KMS-11 (cell line): ENCODE results near the gene UBC.

Experiments
- H2AFZ ChIP-seq: fragments of 200-600 bp; sonication (generic); 2 replicates; pipeline ENCODE4 v1.6.1; 2016; ENCODE audit warnings: antibody characterized with exemption, mixed run types, low read depth
- H3K27ac ChIP-seq: fragments of 200-600 bp; sonication (generic); 2 replicates; pipeline ENCODE4 v1.6.1; 2016; ENCODE audit warnings: mild to moderate bottlenecking, mixed run types
- H3K27me3 ChIP-seq: fragments of 200-600 bp; sonication (generic); 2 replicates; pipeline ENCODE4 v1.6.1; 2017; ENCODE audit warnings: mild to moderate bottlenecking, low read depth, mixed run types, moderate library complexity; ENCODE audit not compliant: insufficient read depth
- H3K36me3 ChIP-seq: fragments of 200-600 bp; sonication (generic); 2 replicates; pipeline ENCODE4 v1.6.1; 2017; ENCODE audit warnings: mild to moderate bottlenecking, mixed run types; ENCODE audit not compliant: insufficient read depth
- H3K4me1 ChIP-seq: fragments of 200-600 bp; sonication (generic); 2 replicates; pipeline ENCODE4 v1.6.1; 2016; ENCODE audit warnings: mild to moderate bottlenecking, low read depth, mixed run types; ENCODE audit not compliant: poor library complexity, severe bottlenecking
- H3K4me2 ChIP-seq: fragments of 200-600 bp; sonication (generic); 2 replicates; pipeline ENCODE4 v1.7.0; 2016; ENCODE audit warnings: mild to moderate bottlenecking, mixed run types
- H3K4me3 ChIP-seq: fragments of 200-600 bp; sonication (generic); IDR thresholded peaks from 2 replicates; pipeline ENCODE4 v1.6.1; 2017; ENCODE audit warnings: low read depth, low read length, mixed read lengths; ENCODE audit not compliant: insufficient read depth
- H3K79me2 ChIP-seq: fragments of 200-600 bp; sonication (generic); 2 replicates; pipeline ENCODE4 v1.6.1; 2016; ENCODE audit warnings: low read depth, mixed run types; ENCODE audit not compliant: insufficient read depth
- H3K9ac ChIP-seq: fragments of 200-600 bp; sonication (generic); 2 replicates; pipeline ENCODE4 v1.6.1; 2016; ENCODE audit warnings: mild to moderate bottlenecking, mixed run types
- H4K20me1 ChIP-seq: fragments of 200-600 bp; sonication (generic); 2 replicates; pipeline ENCODE4 v1.6.1; 2016; ENCODE audit warnings: mild to moderate bottlenecking, mixed run types; ENCODE audit not compliant: insufficient read depth
- CTCF ChIP-seq: fragments of 200-600 bp; sonication (generic); conservative IDR thresholded peaks from 2 replicates; pipeline ENCODE4 v1.6.1; 2017; ENCODE audit warnings: low read depth, mild to moderate bottlenecking, antibody characterized with exemption, low read length, moderate library complexity, mixed read lengths

UBC gene

GRCh38 chr12:124866195-124866882 lies 48.1 kb downstream of the UBC start:
- TF ChIP-seq CTCF = no peak
- Histone ChIP-seq H3K27me3 (no peaks in the 10 kb centered on the region), H3K4me3 (no peak overlapping the region), H4K20me1 (no peaks in the 10 kb centered on the region), H3K27ac (no peak overlapping the region), H3K9ac (no peak overlapping the region), H3K79me2 (peaks cover 23% of the 10 kb centered on the region), H3K4me2 (no peak overlapping the region), H3K4me1 (peaks cover 10% of the 10 kb centered on the region), H2AFZ (no peak overlapping the region), H3K36me3 (no peaks in the 10 kb centered on the region)

GRCh38 chr12:124865728-124866127 lies 48.7 kb downstream of the UBC start:
- Histone ChIP-seq H3K9ac (no peak overlapping the region), H3K4me1 (peaks cover 10% of the 10 kb centered on the region), H2AFZ (no peak overlapping the region), H3K27me3 (no peaks in the 10 kb centered on the region), H3K36me3 (no peaks in the 10 kb centered on the region), H3K79me2 (peaks cover 29% of the 10 kb centered on the region), H4K20me1 (no peaks in the 10 kb centered on the region), H3K4me2 (no peak overlapping the region), H3K27ac (no peak overlapping the region), H3K4me3 (no peak overlapping the region)
- TF ChIP-seq CTCF = no peak

- Histone ChIP-seq H3K9ac (peak overlapping the region; percentile 53; the same call in 1 of the 2 replicates), H3K4me1 (peaks cover 10% of the 10 kb centered on the region), H2AFZ (peak overlapping the region; percentile 55), H3K27ac (peak overlapping the region; percentile 50), H3K79me2 (peaks cover 37% of the 10 kb centered on the region), H3K4me3 (no peak overlapping the region), H3K27me3 (no peaks in the 10 kb centered on the region), H4K20me1 (no peaks in the 10 kb centered on the region), H3K4me2 (peak overlapping the region; percentile 42; the same call in 1 of the 2 replicates), H3K36me3 (no peaks in the 10 kb centered on the region)
- no peak for TF ChIP-seq CTCF
Measured at GRCh38 chr12:124864326-124864752, 50.1 kb downstream of the UBC start.

DNA sequence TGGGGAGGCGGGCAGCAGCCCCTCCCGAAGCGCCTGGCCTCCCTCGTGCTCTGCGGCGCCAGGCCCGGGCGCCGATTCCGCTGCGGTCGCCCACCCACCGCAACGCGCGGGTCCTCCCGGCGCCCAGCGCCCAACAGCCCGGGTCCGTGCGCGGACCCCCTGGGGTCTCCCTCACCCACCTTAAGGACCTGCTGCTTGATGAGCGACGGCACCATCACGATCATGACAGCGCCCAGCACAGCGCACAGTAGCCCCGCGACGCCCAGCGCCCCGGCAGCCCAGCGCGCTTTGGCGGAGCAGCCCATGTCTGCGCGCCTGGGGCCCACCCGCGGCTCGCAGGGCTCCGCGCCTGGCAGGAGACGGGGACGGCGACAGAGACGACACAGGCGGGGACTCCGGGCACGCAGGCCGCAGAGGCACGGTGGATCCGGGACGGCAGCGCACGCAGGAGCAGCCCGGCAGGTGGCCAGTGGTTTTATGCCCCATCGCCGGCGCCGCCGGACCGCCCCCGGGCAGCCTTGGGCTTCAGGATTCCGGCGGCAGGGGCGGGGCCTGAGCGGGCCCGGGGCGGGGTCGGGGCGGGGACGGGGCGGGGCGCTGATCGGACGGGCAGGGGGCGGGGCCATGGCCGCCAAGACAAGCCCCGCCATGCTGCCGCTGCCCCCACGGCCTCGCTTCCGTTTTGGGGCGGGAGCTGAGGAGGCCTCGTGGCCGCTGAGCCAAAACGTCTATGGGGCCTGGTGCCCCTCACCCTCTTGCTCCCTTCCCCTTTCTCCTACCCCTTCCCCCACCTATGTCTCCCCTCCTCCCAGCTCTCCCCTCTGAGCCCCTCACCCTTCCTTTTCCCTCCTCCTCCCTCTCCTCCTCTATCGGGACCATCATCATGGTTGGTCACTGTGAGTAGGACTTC lies 50.8 kb downstream of the UBC start, which contains the start of gene SCARB1:
TSS of gene SCARB1 (minus strand) at position 449 of the 910 bp plus-strand sequence. CDS start at position 305, 144 bp downstream.
- TF ChIP-seq CTCF = no peak
- Histone ChIP-seq H3K4me3 (no peak within 1 kb of the TSS), H3K9ac (peak within 1 kb of the TSS; percentile 75), H4K20me1 (no peaks in the 10 kb centered on the region), H3K4me1 (peaks cover 10% of the 10 kb centered on the region), H2AFZ (peak within 1 kb of the TSS; percentile 55), H3K79me2 (peaks cover 38% of the 10 kb centered on the region), H3K4me2 (peak within 1 kb of the TSS; percentile 80), H3K36me3 (no peaks in the 10 kb centered on the region), H3K27me3 (no peaks in the 10 kb centered on the region), H3K27ac (peak within 1 kb of the TSS; percentile 53)
